ENCODE measurements around the gene UPK2.
"Not testable (repeated sequence)": the region's sequence is repeated elsewhere in the genome, so short reads cannot be mapped to it uniquely, and the experiment has no call there.

Gene UPK2

GRCh38 chr11:118939404-118939915 is 16.6 kb upstream of the UPK2 start:
- DNase-seq = no peak

GRCh38 chr11:118939953-118940598 is 16.0 kb upstream of the UPK2 start:
- DNase-seq = peak; percentile 28 to 53

GRCh38 chr11:118947091-118947490 is 9.0 kb upstream of the UPK2 start:
- no peak for DNase-seq

- no peak for DNase-seq
Observed at GRCh38 chr11:118948000-118948399, 8.1 kb upstream of the UPK2 start.

GRCh38 chr11:118953265-118953664 is 2.8 kb upstream of the UPK2 start:
- DNase-seq = no peak

GRCh38 chr11:118953976-118954375 is 2.1 kb upstream of the UPK2 start:
- DNase-seq = not testable (repeated sequence)

- no peak for DNase-seq
Observed at GRCh38 chr11:118956847-118957469, 860 bp downstream of the UPK2 start.

- no peak for DNase-seq
Observed at GRCh38 chr11:118957549-118957948, 1.5 kb downstream of the UPK2 start.

- DNase-seq = no peak
Observed at GRCh38 chr11:118957968-118958367, 1.9 kb downstream of the UPK2 start.

- no peak for DNase-seq
Observed at GRCh38 chr11:118958577-118958976, 2.5 kb downstream of the UPK2 start.

- no peak for DNase-seq
Observed at GRCh38 chr11:118961189-118961588, 5.1 kb downstream of the UPK2 start.

- DNase-seq = no peak
Observed at GRCh38 chr11:118961591-118961990, 5.5 kb downstream of the UPK2 start.

GRCh38 chr11:118969508-118969907 is 13.4 kb downstream of the UPK2 start:
- DNase-seq = not testable (repeated sequence)

GRCh38 chr11:118971646-118972045 is 15.5 kb downstream of the UPK2 start, which contains the start of gene FOXR1:
Gene FOXR1 (plus strand): TSS chr11:118971761. CDS start chr11:118971932, 171 bp downstream.
- DNase-seq = no peak

GRCh38 chr11:118973985-118974384 is 17.9 kb downstream of the UPK2 start:
- no peak for DNase-seq

GRCh38 chr11:118975771-118976709 is 19.9 kb downstream of the UPK2 start:
- DNase-seq = no peak

GRCh38 chr11:118979434-118979833 is 23.3 kb downstream of the UPK2 start:
- DNase-seq = no peak

GRCh38 chr11:118980191-118980881 is 24.2 kb downstream of the UPK2 start:
- DNase-seq = no peak

- DNase-seq = not testable (repeated sequence)
Observed at GRCh38 chr11:118984337-118984736, 28.2 kb downstream of the UPK2 start.

- no peak for DNase-seq
Observed at GRCh38 chr11:118984825-118985224, 28.7 kb downstream of the UPK2 start.

GRCh38 chr11:118988280-118988679 is 32.2 kb downstream of the UPK2 start:
- DNase-seq = no peak

GRCh38 chr11:118991486-118992038 is 35.5 kb downstream of the UPK2 start:
- DNase-seq = not testable (repeated sequence)
